Suprapubic skin (tissue), 4 donors: ENCODE data around the gene EAF1.
"Not testable (repeated sequence)": the region's sequence is repeated elsewhere in the genome, so short reads cannot be mapped to it uniquely, and the experiment has no call there.

Source experiments
- CTCF ChIP-seq, 2 donors: fragments of 200-600 bp in 1 of 2; fragments of 450-650 bp in 1 of 2; sonication (generic) in 1 of 2; IDR thresholded peaks; one replicate each; pipeline ENCODE4 v1.5.1; 2016 to 2019; ENCODE audit warnings: antibody characterized with exemption in 2 of 2, mild to moderate bottlenecking in 1 of 2, moderate library complexity in 1 of 2
- EP300 ChIP-seq: sonication (generic); formaldehyde crosslinking; IDR thresholded peaks from one replicate; pipeline ENCODE4 v1.6.1; 2017; ENCODE audit warnings: antibody characterized with exemption
- POLR2A ChIP-seq, 2 donors: fragments of 450-650 bp; IDR thresholded peaks; one replicate each; pipeline ENCODE4 v1.6.1; 2017; ENCODE audit warnings: antibody characterized with exemption in 2 of 2, mild to moderate bottlenecking in 2 of 2, moderate library complexity in 2 of 2
- POLR2AphosphoS5 ChIP-seq, 3 donors: sonication (generic); formaldehyde crosslinking; IDR thresholded peaks; one replicate each; pipeline ENCODE4 v1.6.1; 2017; ENCODE audit warnings: antibody characterized with exemption in 3 of 3

GRCh38 chr3:15393252-15393651 is 34.1 kb upstream of the EAF1 start:
- TF ChIP-seq CTCF (IDR thresholded peaks at IDR 0.05); POLR2A (IDR thresholded peaks at IDR 0.05); EP300; POLR2AphosphoS5 (IDR thresholded peaks at IDR 0.05): not testable (repeated sequence)
